Hepatocyte (in vitro differentiated cells): ENCODE measurements around the gene CFH. TPM values are rescaled to one million over a fixed set of nuclear protein-coding genes. Genes with fewer than 3 reads are reported as not detected.
"Not testable (repeated sequence)": the region's sequence is repeated elsewhere in the genome, so short reads cannot be mapped to it uniquely, and the experiment has no call there.

Experiments
- DNase-seq: peaks from one replicate; pipeline ENCODE4 v3.0.0-alpha.2; 2016; ENCODE audit warnings: low spot score
- H2AFZ ChIP-seq: fragments of 200-600 bp; sonication (generic); 2 replicates; pipeline ENCODE4 v1.6.0; 2016; ENCODE audit warnings: antibody characterized with exemption, mild to moderate bottlenecking
- H3K27ac ChIP-seq: fragments of 200-600 bp; sonication (generic); 2 replicates; pipeline ENCODE4 v1.5.1; 2016; ENCODE audit warnings: mild to moderate bottlenecking
- H3K27me3 ChIP-seq: fragments of 200-600 bp; sonication (generic); 2 replicates; pipeline ENCODE4 v1.6.1; 2016
- H3K36me3 ChIP-seq: fragments of 200-600 bp; sonication (generic); replicated peaks from 2 replicates; pipeline ENCODE4 v1.5.1; 2016; ENCODE audit warnings: low read depth; ENCODE audit not compliant: insufficient read depth
- H3K4me1 ChIP-seq: fragments of 200-600 bp; sonication (generic); 2 replicates; pipeline ENCODE4 v1.5.1; 2016; ENCODE audit warnings: mild to moderate bottlenecking, moderate library complexity; ENCODE audit not compliant: insufficient read depth
- H3K4me2 ChIP-seq: fragments of 200-600 bp; sonication (generic); 2 replicates; pipeline ENCODE4 v1.6.0; 2016
- H3K4me3 ChIP-seq: fragments of 200-600 bp; sonication (generic); 2 replicates; pipeline ENCODE4 v1.5.1; 2016; ENCODE audit warnings: mild to moderate bottlenecking
- H3K79me2 ChIP-seq: fragments of 200-600 bp; sonication (generic); 2 replicates; pipeline ENCODE4 v1.6.0; 2017; ENCODE audit warnings: mild to moderate bottlenecking
- H3K9me2 ChIP-seq: fragments of 200-600 bp; sonication (generic); replicated peaks from 2 replicates; pipeline ENCODE4 v1.6.0; 2017; ENCODE audit warnings: mild to moderate bottlenecking; ENCODE audit not compliant: insufficient read depth
- H3K9me3 ChIP-seq: fragments of 200-600 bp; sonication (generic); 2 replicates; pipeline ENCODE4 v1.5.1; 2016; ENCODE audit warnings: low read depth, mild to moderate bottlenecking
- H4K20me1 ChIP-seq: fragments of 200-600 bp; sonication (generic); 2 replicates; pipeline ENCODE4 v1.6.0; 2016; ENCODE audit warnings: mild to moderate bottlenecking; ENCODE audit not compliant: insufficient read depth, poor library complexity, severe bottlenecking
- CTCF ChIP-seq: fragments of 200-600 bp; sonication (generic); IDR thresholded peaks from 2 replicates; pipeline ENCODE4 v1.5.1; 2016; ENCODE audit warnings: antibody characterized with exemption, mild to moderate bottlenecking; ENCODE audit not compliant: poor library complexity
- EZH2 ChIP-seq: fragments of 200-600 bp; sonication (generic); IDR thresholded peaks from 2 replicates; pipeline ENCODE4 v1.6.1; 2016; ENCODE audit warnings: antibody characterized with exemption, mild to moderate bottlenecking, borderline replicate concordance
- EZH2phosphoT487 ChIP-seq: fragments of 200-600 bp; sonication (generic); IDR thresholded peaks from one replicate; pipeline ENCODE4 v1.6.1; 2018; ENCODE audit warnings: antibody characterized with exemption, mild to moderate bottlenecking, low read depth, moderate library complexity; ENCODE audit not compliant: unreplicated experiment, severe bottlenecking
- WGBS: methylation state at CpG from one replicate; pipeline ENCODE4 v1.1.6; 2016; ENCODE audit warnings: low lambda C conversion rate; ENCODE audit errors: missing lambda C conversion rate; 5-methylcytosine and 5-hydroxymethylcytosine counted together
- polyA plus RNA-seq: library from polyadenylated mRNA; unstranded; fragments of >200 nt; fragmentation: Nextera tagmentation; extraction: Ambion mirVana; gene quantifications from 2 replicates; pipeline ENCODE4 v1.2.1, GENCODE V29; 2016
- total RNA-seq: library from RNA; depleted of rRNA; stranded (reverse); fragments of >200 nt; gene quantifications from 2 replicates; pipeline ENCODE4 v1.2.3, GENCODE V29; 2014

CFH gene
- total and polyA plus RNA-seq, 2 experiments from 2014 or later = 63.2 to 138 TPM

- no peaks in the 10 kb centered on the region for H3K36me3 ChIP-seq
- no peak overlapping the region for H3K27ac ChIP-seq
- no peaks in the 10 kb centered on the region for H4K20me1 ChIP-seq
- no peaks in the 10 kb centered on the region for H3K9me3 ChIP-seq
- no peak for TF ChIP-seq EZH2
- TF ChIP-seq CTCF = no peak
- TF ChIP-seq EZH2phosphoT487 = no peak
- no peaks in the 10 kb centered on the region for H3K4me1 ChIP-seq
- H3K79me2 ChIP-seq = no peaks in the 10 kb centered on the region
- DNase-seq = no peak
- H3K4me2 ChIP-seq = no peak overlapping the region
- no peaks in the 10 kb centered on the region for H3K27me3 ChIP-seq
- H3K9me2 ChIP-seq = no peaks in the 10 kb centered on the region
- 93% methylated on average over 1 of the region's 1 CpG for WGBS
- no peak overlapping the region for H3K4me3 ChIP-seq
- no peak overlapping the region for H2AFZ ChIP-seq
Observed at GRCh38 chr1:196779093-196779492, 127.2 kb downstream of the CFH start.

GRCh38 chr1:196791252-196791651 lies 139.4 kb downstream of the CFH start:
- not testable (repeated sequence) for H3K27ac ChIP-seq, H2AFZ ChIP-seq, H3K4me2 ChIP-seq, H4K20me1 ChIP-seq, H3K36me3 ChIP-seq, DNase-seq, H3K9me3 ChIP-seq, H3K9me2 ChIP-seq, H3K27me3 ChIP-seq, H3K79me2 ChIP-seq, H3K4me1 ChIP-seq, H3K4me3 ChIP-seq
- 100% methylated on average over 1 of the region's 1 CpG for WGBS

- not testable (repeated sequence) for H3K36me3 ChIP-seq, H3K9me2 ChIP-seq, H3K27me3 ChIP-seq, H3K4me1 ChIP-seq, DNase-seq, H3K9me3 ChIP-seq, H4K20me1 ChIP-seq, H3K27ac ChIP-seq, H3K4me3 ChIP-seq, H3K4me2 ChIP-seq, H3K79me2 ChIP-seq, H2AFZ ChIP-seq
- 82% methylated on average over 4 of the region's 4 CpGs for WGBS
Observed at GRCh38 chr1:196794103-196794502, 142.3 kb downstream of the CFH start.

Other genes with a start within 250 kb of the CFH start
- 8.1 and 8.8 TPM in 2 replicates for gene KCNT2, start 43.6 kb upstream of the CFH start, total RNA-seq
- gene KCNT2, start 43.6 kb upstream of the CFH start, polyA plus RNA-seq = 1.2 and 1.3 TPM in 2 replicates
- 1.7 and 1.8 TPM in 2 replicates for gene CFHR3, start 122.8 kb downstream of the CFH start, total RNA-seq
- gene CFHR3, start 122.8 kb downstream of the CFH start, polyA plus RNA-seq = 1.7 and 2.3 TPM in 2 replicates
- 51.1 and 58.2 TPM in 2 replicates for gene CFHR1, start 167.7 kb downstream of the CFH start, total RNA-seq
- 19.9 and 33.1 TPM in 2 replicates for gene CFHR1, start 167.7 kb downstream of the CFH start, polyA plus RNA-seq
- gene CFHR4, start 236.0 kb downstream of the CFH start, total RNA-seq = 2.1 and 3.4 TPM in 2 replicates
- gene CFHR4, start 236.0 kb downstream of the CFH start, polyA plus RNA-seq = 0.21 and 1.2 TPM in 2 replicates